Endothelial cell (in vitro differentiated cells): ENCODE measurements around the gene ECHDC1. TPM values are rescaled to one million over a fixed set of nuclear protein-coding genes. Genes with fewer than 3 reads are reported as not detected.

ENCODE experiments used
- DNase-seq: peaks from one replicate; pipeline ENCODE4 v3.0.0; 2021; ENCODE audit warnings: low spot score
- H3K27ac Mint-ChIP-seq: one replicate; pipeline ENCODE4 v1.8.0; 2021; ENCODE audit warnings: mixed read lengths, inconsistent platforms; ENCODE audit not compliant: unreplicated experiment
- H3K27me3 Mint-ChIP-seq: one replicate; pipeline ENCODE4 v1.8.0; 2021; ENCODE audit warnings: mild to moderate bottlenecking, moderate library complexity, mixed read lengths, inconsistent platforms; ENCODE audit not compliant: unreplicated experiment
- H3K36me3 Mint-ChIP-seq: one replicate; pipeline ENCODE4 v1.8.0; 2021; ENCODE audit warnings: mild to moderate bottlenecking, low read depth, mixed read lengths, inconsistent platforms; ENCODE audit not compliant: unreplicated experiment
- H3K4me1 Mint-ChIP-seq: one replicate; pipeline ENCODE4 v1.8.0; 2021; ENCODE audit warnings: mild to moderate bottlenecking, mixed read lengths, inconsistent platforms; ENCODE audit not compliant: unreplicated experiment
- H3K4me3 Mint-ChIP-seq: one replicate; pipeline ENCODE4 v1.8.0; 2021; ENCODE audit warnings: mild to moderate bottlenecking, mixed read lengths, inconsistent platforms; ENCODE audit not compliant: unreplicated experiment
- H3K9me3 Mint-ChIP-seq: one replicate; pipeline ENCODE4 v1.8.0; 2021; ENCODE audit warnings: mixed read lengths, inconsistent platforms; ENCODE audit not compliant: unreplicated experiment
- CTCF ChIP-seq: fragments of 200-600 bp; sonication (generic); IDR thresholded peaks from one replicate; pipeline ENCODE4 v1.5.0; 2021; ENCODE audit warnings: antibody characterized with exemption; ENCODE audit not compliant: unreplicated experiment
- long read RNA-seq: library from polyadenylated mRNA; unstranded; transcript quantifications from one replicate; pipeline ENCODE4 v2.0.0, GENCODE V29; 2020; ENCODE audit not compliant: unreplicated experiment
- total RNA-seq: library from RNA; stranded (reverse); fragmentation: NEBNext Ultra II Directional; extraction: Animal tissue kit (Norgen Biotek cat#: 25700); gene quantifications from one replicate; pipeline ENCODE4 v1.2.1, GENCODE V29; 2021; ENCODE audit not compliant: unreplicated experiment

ECHDC1 gene, protein sequence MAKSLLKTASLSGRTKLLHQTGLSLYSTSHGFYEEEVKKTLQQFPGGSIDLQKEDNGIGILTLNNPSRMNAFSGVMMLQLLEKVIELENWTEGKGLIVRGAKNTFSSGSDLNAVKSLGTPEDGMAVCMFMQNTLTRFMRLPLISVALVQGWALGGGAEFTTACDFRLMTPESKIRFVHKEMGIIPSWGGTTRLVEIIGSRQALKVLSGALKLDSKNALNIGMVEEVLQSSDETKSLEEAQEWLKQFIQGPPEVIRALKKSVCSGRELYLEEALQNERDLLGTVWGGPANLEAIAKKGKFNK
- 84.1 TPM for total RNA-seq
- long read RNA-seq, transcript ECHDC1-214 (6 exons, 2,443 nt): minor isoform, 15 of 96 reads
- long read RNA-seq, transcript ECHDC1-222 (6 exons, 2,585 nt): minor isoform, 12 of 96 reads
- long read RNA-seq, transcript ECHDC1-210 (6 exons, 2,341 nt): major isoform, 35 of 96 reads
- long read RNA-seq, partial matches to known transcripts: 14 of 96 reads
- long read RNA-seq, other reads (novel, unspliced or antisense): 16 of 96 reads

DNA sequence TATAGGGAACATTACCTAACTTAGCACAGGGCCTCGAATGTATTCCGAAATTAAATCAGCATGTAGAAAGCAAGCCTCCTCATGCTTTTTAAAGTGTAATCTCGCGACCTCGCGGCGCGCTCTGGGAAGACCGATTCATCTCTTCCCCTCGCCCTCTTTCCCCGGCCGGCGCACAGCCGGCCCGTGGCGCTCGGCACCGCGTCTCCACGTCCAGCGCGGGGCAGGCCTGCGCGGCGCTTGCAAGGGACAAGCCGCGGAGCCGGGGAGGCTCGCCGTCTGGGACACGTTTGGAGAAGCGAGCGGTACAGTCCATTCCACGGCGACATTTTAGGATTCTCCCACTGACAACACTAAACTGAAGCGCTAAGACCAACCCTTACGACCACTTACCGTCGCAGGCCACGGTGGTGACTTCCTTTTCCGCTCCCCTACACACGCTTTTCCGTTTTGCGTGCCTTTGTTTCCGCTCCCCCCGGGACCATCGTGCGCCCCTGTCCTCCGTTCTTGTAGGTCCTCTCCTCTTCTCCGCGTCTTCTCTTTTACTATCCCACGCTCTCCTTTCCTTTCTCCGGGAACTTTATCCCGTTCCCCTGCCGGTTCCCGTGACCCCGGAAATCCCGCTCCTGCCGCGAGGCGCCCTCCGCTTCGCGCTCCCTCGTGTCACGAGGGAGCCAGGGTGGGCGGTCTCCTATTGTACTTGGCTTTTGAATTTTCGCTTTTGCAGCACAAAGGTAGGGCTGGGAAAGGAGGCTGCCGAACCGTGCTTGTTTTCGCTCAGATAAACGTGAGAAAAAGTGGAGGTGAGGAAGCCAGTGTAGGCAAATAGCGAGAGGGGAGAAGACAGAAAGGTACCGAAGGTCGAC, at the start of gene ECHDC1:
Gene ECHDC1, minus strand, starts transcription at position 664 of the 863 bp plus-strand sequence. CDS start 12,581 bp downstream, outside the sequence.
- no peak within 1 kb of the TSS for H3K4me3 Mint-ChIP-seq
- H3K27me3 Mint-ChIP-seq: peaks cover 2% of the 10 kb centered on the region
- TF ChIP-seq CTCF: no peak
- H3K9me3 Mint-ChIP-seq: no peaks in the 10 kb centered on the region
- no peaks in the 10 kb centered on the region for H3K36me3 Mint-ChIP-seq
- H3K4me1 Mint-ChIP-seq: peaks cover 20% of the 10 kb centered on the region
- DNase-seq: peak; percentile 66
- no peak within 1 kb of the TSS for H3K27ac Mint-ChIP-seq

- no peak for TF ChIP-seq CTCF
- no peak overlapping the region for H3K27ac Mint-ChIP-seq
- H3K27me3 Mint-ChIP-seq: peaks cover 3% of the 10 kb centered on the region
- H3K9me3 Mint-ChIP-seq: no peaks in the 10 kb centered on the region
- no peak for DNase-seq
- H3K4me3 Mint-ChIP-seq: no peak overlapping the region
- H3K36me3 Mint-ChIP-seq: no peaks in the 10 kb centered on the region
- no peaks in the 10 kb centered on the region for H3K4me1 Mint-ChIP-seq
Observed at GRCh38 chr6:127392301-127392700, 48.9 kb upstream of the ECHDC1 start.

DNA sequence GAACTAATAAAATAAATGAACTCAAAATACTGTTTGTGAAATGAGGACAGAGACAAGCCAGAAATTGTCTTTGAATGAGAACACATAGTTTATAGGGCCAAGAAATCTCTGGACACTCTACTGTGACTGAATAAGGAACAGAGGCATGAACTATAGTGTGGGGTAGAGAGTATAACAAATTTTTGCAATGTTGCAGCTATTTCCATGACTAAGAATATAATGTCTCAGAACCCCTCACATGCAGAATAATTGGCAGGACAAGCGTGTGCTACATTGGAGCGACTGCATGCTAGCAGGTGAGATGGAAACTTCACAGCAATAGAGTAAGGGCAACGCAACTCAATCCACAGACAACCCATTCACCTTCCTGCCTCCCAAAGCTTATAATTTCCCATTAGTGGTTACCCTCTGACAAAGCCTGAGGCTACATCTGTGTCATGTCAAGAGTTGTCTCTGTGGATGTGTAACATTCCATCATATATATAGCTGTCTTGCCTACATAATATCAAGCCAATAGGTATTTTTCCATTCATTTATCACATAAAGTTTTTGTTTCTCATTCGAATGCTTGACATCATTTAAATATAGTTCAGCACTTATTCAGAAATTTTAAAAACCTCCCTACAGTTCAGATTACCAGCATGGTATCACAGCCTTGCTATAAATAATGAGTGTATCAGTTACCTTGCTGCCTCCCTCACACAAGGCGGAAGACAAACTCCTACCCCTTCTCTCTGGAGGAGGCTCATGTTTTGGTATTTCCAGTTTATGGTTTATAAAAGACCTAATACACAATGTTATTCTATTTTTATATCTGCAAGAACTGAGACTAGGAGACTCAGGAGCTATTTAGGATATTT, 47.9 kb upstream of the ECHDC1 start:
- TF ChIP-seq CTCF: no peak
- no peaks in the 10 kb centered on the region for H3K4me1 Mint-ChIP-seq
- H3K4me3 Mint-ChIP-seq: no peak overlapping the region
- no peak overlapping the region for H3K27ac Mint-ChIP-seq
- H3K27me3 Mint-ChIP-seq: peaks cover 3% of the 10 kb centered on the region
- H3K36me3 Mint-ChIP-seq: no peaks in the 10 kb centered on the region
- DNase-seq: no peak
- no peaks in the 10 kb centered on the region for H3K9me3 Mint-ChIP-seq

- no peaks in the 10 kb centered on the region for H3K36me3 Mint-ChIP-seq
- no peak overlapping the region for H3K4me3 Mint-ChIP-seq
- no peak for DNase-seq
- H3K9me3 Mint-ChIP-seq: no peaks in the 10 kb centered on the region
- peaks cover 3% of the 10 kb centered on the region for H3K27me3 Mint-ChIP-seq
- no peak overlapping the region for H3K27ac Mint-ChIP-seq
- H3K4me1 Mint-ChIP-seq: no peaks in the 10 kb centered on the region
- TF ChIP-seq CTCF: no peak
Observed at GRCh38 chr6:127389706-127390105, 46.3 kb upstream of the ECHDC1 start.
